Parathyroid adenoma (tissue), 2 donors: ENCODE data around the gene PCNX2.

Experiments
- H2AFZ ChIP-seq: fragments of 300-600 bp; sonication (generic); one replicate; pipeline ENCODE4 v1.7.0; 2017; ENCODE audit warnings: antibody characterized with exemption, mild to moderate bottlenecking
- H3K27ac ChIP-seq: fragments of 300-600 bp; sonication (generic); one replicate; pipeline ENCODE4 v1.7.0; 2017
- H3K27me3 ChIP-seq: fragments of 300-600 bp; sonication (generic); one replicate; pipeline ENCODE4 v1.7.0; 2017; ENCODE audit warnings: low read length; ENCODE audit not compliant: control insufficient read depth, insufficient read depth
- H3K36me3 ChIP-seq: fragments of 300-600 bp; sonication (generic); one replicate; pipeline ENCODE4 v1.7.0; 2017; ENCODE audit warnings: low read length; ENCODE audit not compliant: control insufficient read depth, insufficient read depth
- H3K4me1 ChIP-seq: fragments of 300-600 bp; sonication (generic); one replicate; pipeline ENCODE4 v1.7.0; 2017; ENCODE audit warnings: control low read depth
- H3K4me2 ChIP-seq: fragments of 300-600 bp; sonication (generic); one replicate; pipeline ENCODE4 v1.7.0; 2017; ENCODE audit warnings: low read length
- H3K4me3 ChIP-seq: fragments of 300-600 bp; sonication (generic); one replicate; pipeline ENCODE4 v1.7.0; 2017; ENCODE audit warnings: low read depth, low read length
- H3K79me2 ChIP-seq: fragments of 300-600 bp; sonication (generic); one replicate; pipeline ENCODE4 v1.7.0; 2017; ENCODE audit warnings: control low read depth
- H3K9ac ChIP-seq: fragments of 300-600 bp; sonication (generic); one replicate; pipeline ENCODE4 v1.7.0; 2017; ENCODE audit warnings: mild to moderate bottlenecking
- H3K9me3 ChIP-seq: fragments of 300-600 bp; sonication (generic); one replicate; pipeline ENCODE4 v1.7.0; 2017; ENCODE audit warnings: low read length; ENCODE audit not compliant: control insufficient read depth
- CTCF ChIP-seq: fragments of 300-600 bp; sonication (generic); IDR thresholded peaks from one replicate; pipeline ENCODE4 v1.7.0; 2017; ENCODE audit warnings: antibody characterized with exemption, mild to moderate bottlenecking
- donor health status: primary hyperparathyroidism.

The PCNX2 gene

GRCh38 chr1:233127157-233127556 lies 168.4 kb downstream of the PCNX2 start:
- TF ChIP-seq CTCF, result no peak
- no peaks in the 10 kb centered on the region for H3K4me1 ChIP-seq
- H3K4me3 ChIP-seq, result no peak overlapping the region
- no peaks in the 10 kb centered on the region for H3K36me3 ChIP-seq
- H3K4me2 ChIP-seq, result no peak overlapping the region
- H3K27ac ChIP-seq, result no peak overlapping the region
- H2AFZ ChIP-seq, result no peak overlapping the region
- H3K79me2 ChIP-seq, result no peaks in the 10 kb centered on the region
- H3K27me3 ChIP-seq, result no peaks in the 10 kb centered on the region
- no peak overlapping the region for H3K9ac ChIP-seq
- no peaks in the 10 kb centered on the region for H3K9me3 ChIP-seq

GRCh38 chr1:233122779-233123178 lies 172.7 kb downstream of the PCNX2 start:
- no peak overlapping the region for H3K27ac ChIP-seq
- H3K36me3 ChIP-seq, result no peaks in the 10 kb centered on the region
- no peaks in the 10 kb centered on the region for H3K4me1 ChIP-seq
- no peaks in the 10 kb centered on the region for H3K79me2 ChIP-seq
- H3K9ac ChIP-seq, result no peak overlapping the region
- H2AFZ ChIP-seq, result no peak overlapping the region
- H3K4me2 ChIP-seq, result no peak overlapping the region
- TF ChIP-seq CTCF, result no peak
- H3K27me3 ChIP-seq, result no peaks in the 10 kb centered on the region
- H3K9me3 ChIP-seq, result no peaks in the 10 kb centered on the region
- no peak overlapping the region for H3K4me3 ChIP-seq

- Histone ChIP-seq H3K9me3 (no peaks in the 10 kb centered on the region), H3K9ac (no peak overlapping the region), H3K79me2 (no peaks in the 10 kb centered on the region), H3K27me3 (no peaks in the 10 kb centered on the region), H2AFZ (no peak overlapping the region), H3K4me2 (no peak overlapping the region), H3K4me1 (no peaks in the 10 kb centered on the region), H3K4me3 (no peak overlapping the region), H3K27ac (no peak overlapping the region), H3K36me3 (no peaks in the 10 kb centered on the region)
- TF ChIP-seq CTCF, result no peak
Measured at GRCh38 chr1:233121947-233122559, 173.5 kb downstream of the PCNX2 start.

GRCh38 chr1:233114860-233115259 lies 180.7 kb downstream of the PCNX2 start:
- no peak for TF ChIP-seq CTCF
- no peak overlapping the region for H3K27ac ChIP-seq
- H3K4me3 ChIP-seq, result no peak overlapping the region
- no peak overlapping the region for H3K4me2 ChIP-seq
- no peaks in the 10 kb centered on the region for H3K9me3 ChIP-seq
- H3K4me1 ChIP-seq, result no peaks in the 10 kb centered on the region
- no peaks in the 10 kb centered on the region for H3K27me3 ChIP-seq
- H3K9ac ChIP-seq, result no peak overlapping the region
- H2AFZ ChIP-seq, result no peak overlapping the region
- no peaks in the 10 kb centered on the region for H3K79me2 ChIP-seq
- no peaks in the 10 kb centered on the region for H3K36me3 ChIP-seq

GRCh38 chr1:233114159-233114558 lies 181.4 kb downstream of the PCNX2 start:
- Histone ChIP-seq H2AFZ (no peak overlapping the region), H3K36me3 (no peaks in the 10 kb centered on the region)

More at GRCh38 chr1:233114159-233114558, 181.4 kb downstream of the PCNX2 start:
- Histone ChIP-seq H3K9ac (no peak overlapping the region), H3K27ac (no peak overlapping the region), H3K4me1 (no peaks in the 10 kb centered on the region), H3K27me3 (no peaks in the 10 kb centered on the region), H3K79me2 (no peaks in the 10 kb centered on the region), H3K4me3 (no peak overlapping the region), H3K4me2 (no peak overlapping the region), H3K9me3 (no peaks in the 10 kb centered on the region)
- no peak for TF ChIP-seq CTCF
